GM12892 (cell line): ENCODE results near the gene USP33.
"Not testable (repeated sequence)": the region's sequence is repeated elsewhere in the genome, so short reads cannot be mapped to it uniquely, and the experiment has no call there.

Source experiments
- DNase-seq: peaks from one replicate; pipeline ENCODE4 v3.0.0; 2011; ENCODE audit not compliant: insufficient read length
- FAIRE-seq: peaks from 2 replicates; lab custom pipeline; 2011; peaks lifted over from hg19 to GRCh38; lab: Jason Lieb, UNC
- POLR2A ChIP-seq: IDR thresholded peaks from 2 replicates; pipeline ENCODE4 v1.6.1; 2011; ENCODE audit warnings: low read depth, low read length, control low read depth
- POLR2AphosphoS5 ChIP-seq: IDR thresholded peaks from 2 replicates; pipeline ENCODE4 v1.6.1; 2011; ENCODE audit warnings: low read depth, low read length, control low read depth
- TAF1 ChIP-seq: IDR thresholded peaks from 2 replicates; pipeline ENCODE4 v1.6.1; 2011; ENCODE audit warnings: low read depth, mild to moderate bottlenecking, control low read depth, low read length, borderline replicate concordance

USP33 gene

DNA sequence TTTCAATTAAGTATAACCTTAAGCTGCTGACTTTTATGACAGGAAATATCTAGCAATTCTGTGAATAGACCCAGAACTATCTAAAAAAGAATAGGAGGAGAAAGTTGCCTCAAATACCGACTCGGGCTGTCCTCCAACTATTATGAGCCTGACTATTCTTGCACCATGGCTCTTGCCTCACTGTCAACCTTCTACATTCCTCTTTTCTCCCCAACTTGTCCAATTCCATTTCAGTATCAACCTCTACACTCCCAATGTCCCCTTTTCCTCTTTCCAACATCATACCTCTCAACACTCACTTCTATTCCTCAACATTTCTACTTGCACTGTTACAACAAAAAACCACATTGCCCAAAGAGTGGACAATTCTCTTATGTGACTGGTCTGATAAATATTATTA lies 79.5 kb downstream of the USP33 start:
- FAIRE-seq (no peak), DNase-seq (no peak)
- TF ChIP-seq TAF1 (no peak), POLR2AphosphoS5 (no peak)

DNA sequence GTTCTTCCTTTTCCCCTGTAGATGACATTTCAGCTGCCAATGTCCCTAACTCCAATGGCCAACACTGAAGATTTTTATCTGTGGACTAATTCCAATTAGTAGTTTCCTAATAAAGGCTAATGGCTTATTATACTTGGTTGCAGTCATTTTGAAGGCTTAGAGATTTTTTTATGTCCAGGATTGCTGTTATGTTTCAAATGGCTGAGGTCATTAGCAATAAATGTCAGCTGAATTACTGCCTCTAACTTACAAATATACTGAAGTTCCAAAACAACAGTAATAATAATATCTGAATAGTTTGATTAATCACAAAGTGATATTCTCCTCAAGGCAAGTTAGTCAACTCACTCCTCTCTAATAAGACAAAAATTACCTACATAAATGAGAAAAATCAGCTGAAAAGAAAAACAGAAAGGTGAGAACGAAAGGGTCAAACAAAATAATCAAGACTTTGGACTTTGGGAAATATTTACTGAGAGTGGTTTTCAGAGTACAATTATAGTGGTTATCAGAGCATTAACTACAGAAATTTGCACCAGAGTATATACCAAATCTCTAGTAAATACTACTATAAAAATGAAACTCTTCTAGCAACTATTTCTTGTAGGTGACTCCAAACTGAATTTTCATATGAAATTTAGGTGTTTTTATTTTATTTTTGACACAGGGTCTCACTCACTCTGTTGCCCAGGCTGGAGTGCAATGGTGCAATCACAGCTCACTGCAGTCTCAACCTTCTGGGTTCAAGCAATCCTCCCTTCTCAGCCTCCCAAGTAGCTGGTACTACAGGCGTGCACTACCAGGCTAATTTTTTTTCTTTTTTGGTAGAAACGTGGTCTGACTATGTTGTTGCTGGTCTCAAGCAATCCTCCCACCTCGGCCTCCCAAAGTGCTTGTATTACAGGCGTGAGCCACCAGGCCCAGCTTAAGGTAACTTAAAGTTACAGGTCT lies 80.7 kb downstream of the USP33 start:
- DNase-seq: no peak
- FAIRE-seq: no peak

DNA sequence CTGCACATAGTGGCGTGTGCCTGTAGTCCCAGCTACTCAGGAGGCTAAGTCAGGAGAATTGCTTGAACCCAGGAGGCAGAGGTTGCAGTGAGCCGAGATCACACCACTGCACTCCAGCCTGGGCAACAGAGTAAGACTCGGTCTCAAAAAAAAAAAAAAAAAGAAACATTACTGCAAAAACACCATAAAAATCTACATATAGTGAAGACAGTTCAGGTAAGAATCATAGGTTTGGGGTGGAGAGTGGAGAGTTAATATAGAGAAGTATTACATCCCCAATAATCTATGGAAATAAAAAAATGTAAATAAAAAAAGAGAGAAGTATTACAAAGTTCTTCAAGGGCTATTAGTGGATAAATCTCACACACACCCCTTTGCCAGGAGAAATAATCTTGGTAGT lies 84.8 kb downstream of the USP33 start:
- not testable (repeated sequence) for DNase-seq, FAIRE-seq

More for the DNA sequence above, 80.7 kb downstream of the USP33 start:
- no peak for TF ChIP-seq POLR2A
- TF ChIP-seq POLR2AphosphoS5: no peak
- TF ChIP-seq TAF1: no peak

DNA sequence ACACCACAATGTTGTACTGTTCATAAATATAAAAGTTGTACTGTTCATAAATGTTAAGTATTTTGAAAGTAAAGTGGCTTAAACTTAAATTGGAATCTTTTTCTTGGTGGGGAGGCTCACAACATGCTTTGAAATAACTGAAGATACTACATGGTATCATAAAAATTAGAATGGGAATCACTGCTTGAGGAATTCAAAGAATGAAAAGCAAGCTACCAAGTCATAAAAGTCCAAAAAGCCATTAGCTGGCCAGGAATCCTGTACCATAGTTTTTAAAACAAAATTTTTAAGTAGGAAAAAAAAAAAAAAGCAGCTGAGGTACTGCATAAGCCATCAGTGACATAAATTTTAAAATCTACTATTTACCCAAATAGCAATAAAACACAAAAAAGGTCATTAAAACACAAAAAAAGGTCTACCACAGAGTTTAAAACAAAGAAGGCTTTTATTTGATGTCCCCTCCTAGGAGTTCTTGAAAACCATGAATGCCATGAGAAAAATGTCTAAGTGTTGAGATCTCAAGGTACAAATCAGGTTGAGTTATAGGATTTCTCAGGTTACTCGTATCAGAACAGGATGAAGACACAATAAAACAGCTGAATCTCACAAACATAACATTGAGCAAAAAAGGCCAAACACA lies 85.8 kb downstream of the USP33 start:
- DNase-seq (no peak), FAIRE-seq (no peak)
- TF ChIP-seq TAF1: no peak
- no peak for TF ChIP-seq POLR2AphosphoS5
- no peak for TF ChIP-seq POLR2A

DNA sequence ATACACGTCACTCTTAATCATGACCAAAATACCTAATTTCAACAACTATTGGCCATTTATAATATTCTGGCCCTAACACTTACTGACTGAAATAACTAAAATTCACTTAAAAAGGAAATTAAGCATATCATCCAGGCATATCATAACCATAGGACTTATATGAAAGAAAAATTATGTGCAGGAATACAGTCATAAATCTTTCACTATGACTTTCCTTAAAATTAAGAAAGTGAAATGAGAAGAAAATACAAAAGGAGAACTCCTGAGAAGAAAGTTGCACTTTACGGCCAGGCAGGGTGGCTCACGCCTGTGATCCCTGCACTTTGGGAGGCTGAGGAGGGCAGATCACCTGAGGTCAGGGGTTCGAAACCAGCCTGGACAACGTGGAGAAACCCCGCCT lies 86.6 kb downstream of the USP33 start:
- TF ChIP-seq POLR2AphosphoS5 (no peak), POLR2A (no peak), TAF1 (no peak)
- FAIRE-seq: no peak
- DNase-seq: no peak

DNA sequence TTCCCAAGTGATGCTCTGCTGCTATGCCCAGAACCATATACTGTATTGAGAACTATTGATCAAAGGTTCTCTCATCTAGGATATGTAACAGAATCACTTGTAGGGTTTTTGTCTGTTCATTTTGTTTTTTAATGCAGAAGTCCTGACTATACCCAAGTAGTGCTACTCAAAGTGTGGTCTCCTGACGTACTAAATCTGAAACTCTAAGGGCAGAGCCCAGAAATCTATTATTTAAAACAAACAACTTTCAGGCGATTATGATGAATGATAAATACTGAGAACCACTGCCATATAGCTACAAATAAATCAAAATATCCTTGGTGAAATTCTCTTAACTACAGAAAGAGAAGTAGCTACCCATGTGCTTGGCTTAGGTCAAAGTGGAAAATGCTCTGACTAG lies 87.3 kb downstream of the USP33 start:
- no peak for TF ChIP-seq TAF1
- TF ChIP-seq POLR2A: no peak
- TF ChIP-seq POLR2AphosphoS5: no peak
- DNase-seq: no peak
- FAIRE-seq: no peak

DNA sequence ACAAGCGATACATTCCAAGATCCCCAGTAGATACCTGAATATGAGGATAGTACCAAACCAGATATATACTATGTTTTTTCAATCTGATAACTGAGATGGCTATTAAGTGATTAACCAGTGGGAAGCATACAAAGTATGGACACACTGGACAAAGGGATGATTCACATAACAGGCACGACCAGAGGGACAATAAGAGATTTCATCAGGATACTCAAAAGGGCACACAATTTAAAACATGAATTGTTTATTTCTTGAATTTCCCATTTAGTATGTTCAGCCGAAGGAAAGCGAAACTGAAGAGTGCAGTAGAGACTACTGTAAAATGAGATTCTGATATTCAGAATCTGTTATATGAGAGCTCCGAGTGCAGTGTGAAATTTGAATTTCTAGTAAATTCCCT lies 87.8 kb downstream of the USP33 start:
- TF ChIP-seq TAF1 (no peak), POLR2AphosphoS5 (no peak), POLR2A (no peak)
- DNase-seq: no peak
- no peak for FAIRE-seq

DNA sequence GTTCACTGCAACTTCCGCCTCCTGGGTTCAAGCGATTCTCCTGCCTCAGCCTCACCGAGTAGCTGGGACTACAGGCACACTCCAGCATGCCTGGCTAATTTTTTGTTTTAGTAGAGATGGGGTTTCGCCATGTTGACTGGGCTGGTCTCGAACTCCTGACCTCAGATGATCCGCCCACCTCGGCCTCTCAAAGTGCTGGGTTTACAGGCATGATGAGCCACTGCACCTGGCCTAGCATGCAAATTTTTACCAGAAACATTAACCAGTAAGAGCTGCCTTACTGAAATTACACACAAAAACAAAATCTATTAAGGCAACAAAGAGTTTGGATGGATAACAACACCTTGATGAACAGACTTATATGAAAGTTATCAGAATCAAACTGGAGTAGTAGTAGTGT lies 89.3 kb downstream of the USP33 start:
- FAIRE-seq (no peak), DNase-seq (no peak)
- no peak for TF ChIP-seq POLR2AphosphoS5
- no peak for TF ChIP-seq POLR2A
- no peak for TF ChIP-seq TAF1

DNA sequence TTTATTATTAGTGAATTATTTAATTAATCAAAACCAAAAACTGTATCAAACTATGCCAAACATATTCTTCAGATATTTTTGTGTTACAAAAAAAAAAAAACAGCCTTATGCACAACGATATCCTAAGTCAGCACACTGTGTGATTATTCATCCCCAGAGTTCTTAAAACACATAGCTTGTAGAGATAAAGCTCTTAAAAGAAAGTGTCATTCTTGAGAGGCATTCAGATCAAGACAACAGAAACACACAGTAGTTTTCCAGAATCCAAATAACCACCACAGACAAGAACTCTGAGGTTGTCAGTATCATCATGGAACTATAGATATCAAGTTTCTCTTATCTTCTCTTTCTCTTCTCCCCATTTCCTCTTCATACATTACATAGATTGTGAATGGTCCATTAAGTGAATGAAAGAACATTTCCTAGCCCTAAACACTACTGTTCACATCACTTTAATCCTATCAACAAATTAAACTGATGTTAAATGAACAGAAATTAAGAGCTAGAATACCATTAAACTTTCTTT lies 90.7 kb downstream of the USP33 start:
- FAIRE-seq: no peak
- TF ChIP-seq POLR2A (no peak), TAF1 (no peak), POLR2AphosphoS5 (no peak)
- no peak for DNase-seq

DNA sequence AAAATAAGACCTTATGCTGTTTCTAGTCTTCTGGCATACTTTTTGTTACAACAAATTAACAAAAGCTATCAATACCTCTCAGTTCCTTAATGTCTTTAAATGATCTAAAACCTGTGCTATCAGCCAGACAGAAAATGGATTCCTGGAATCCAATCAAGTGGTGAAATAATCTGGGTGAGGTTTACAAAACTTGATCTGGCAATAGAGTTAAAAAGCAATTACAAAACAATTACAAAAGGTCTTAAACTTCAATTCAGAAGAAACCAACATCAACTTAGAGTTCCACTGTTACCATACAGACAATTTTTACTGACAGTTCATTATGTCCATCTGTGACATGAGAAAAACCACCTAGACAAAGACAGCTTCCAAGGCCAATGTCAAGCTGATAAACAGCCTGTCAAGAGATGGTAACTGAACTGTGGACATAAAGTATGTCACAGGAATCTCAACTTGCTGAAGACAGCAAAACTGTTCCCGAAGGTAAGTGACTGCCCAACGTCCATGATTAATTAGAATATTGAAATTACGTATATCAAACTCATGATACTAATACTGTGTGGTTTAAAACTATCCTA lies 94.6 kb downstream of the USP33 start:
- DNase-seq (no peak), FAIRE-seq (no peak)
- TF ChIP-seq TAF1 (no peak), POLR2AphosphoS5 (no peak), POLR2A (no peak)

DNA sequence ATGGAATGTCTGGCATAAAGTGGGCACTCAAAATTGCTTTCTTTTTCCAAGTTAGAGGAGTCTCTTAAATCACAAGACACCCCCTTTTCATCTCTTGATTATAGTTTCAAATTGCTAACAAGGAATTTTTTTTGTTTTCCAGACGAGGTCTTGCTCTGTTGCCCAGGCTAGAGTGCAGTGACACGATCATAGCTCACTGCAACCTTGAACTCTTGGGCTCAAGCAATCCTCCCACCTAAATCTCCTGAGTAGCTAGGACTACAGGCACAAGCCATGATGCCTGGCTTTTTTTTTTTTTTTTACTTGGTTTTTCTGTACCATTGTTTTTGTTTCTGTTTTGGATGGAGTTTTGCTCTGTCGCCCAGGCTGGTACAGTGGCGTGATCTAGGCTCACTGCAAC lies 98.0 kb downstream of the USP33 start:
- FAIRE-seq (no peak), DNase-seq (no peak)
- TF ChIP-seq TAF1 (no peak), POLR2AphosphoS5 (no peak), POLR2A (no peak)
